Activated CD8-positive, alpha-beta T cell treated with anti-CD3 and anti-CD28 coated beads, Interleukin-2, amount 10 ng/mL, durations not matched to agents 7 days and 5 days (primary cell): ENCODE data around the gene SHMT2. TPM values are rescaled to one million over a fixed set of nuclear protein-coding genes. Genes with fewer than 3 reads are reported as not detected.

ENCODE experiments used
- ATAC-seq: fragments of 150-1000 bp; cut with Tn5 transposase; one replicate; pipeline ENCODE4 v1.10.0; 2021; ENCODE audit warnings: moderate library complexity
- CTCF ChIA-PET: fragments of 350-600 bp; sonication (Branson Sonifier 250); formaldehyde crosslinking; loops from one replicate; lab custom pipeline; 2021; ENCODE audit warnings: antibody characterized with exemption; lab: Charles Lee
- POLR2A ChIA-PET: fragments of 350-600 bp; sonication (Branson Sonifier 250); formaldehyde crosslinking; loops from one replicate; lab custom pipeline; 2021; ENCODE audit warnings: antibody characterized with exemption; lab: Charles Lee
- DNase-seq: peaks from one replicate; pipeline ENCODE4 v3.0.0-alpha.2; 2020
- H3K27ac Mint-ChIP-seq: one replicate; pipeline ENCODE4 v1.8.0; 2021; ENCODE audit warnings: mild to moderate bottlenecking, mixed read lengths
- H3K27me3 Mint-ChIP-seq: one replicate; pipeline ENCODE4 v1.8.0; 2021; ENCODE audit warnings: low read depth, mixed read lengths
- H3K36me3 Mint-ChIP-seq: one replicate; pipeline ENCODE4 v1.8.0; 2021; ENCODE audit warnings: low read depth, mixed read lengths
- H3K4me1 Mint-ChIP-seq: one replicate; pipeline ENCODE4 v1.8.0; 2021; ENCODE audit warnings: low read depth, mixed read lengths
- H3K4me3 Mint-ChIP-seq: one replicate; pipeline ENCODE4 v1.8.0; 2021; ENCODE audit warnings: mild to moderate bottlenecking, mixed read lengths
- H3K9me3 Mint-ChIP-seq: one replicate; pipeline ENCODE4 v1.8.0; 2022; ENCODE audit warnings: mixed read lengths; ENCODE audit not compliant: insufficient read depth
- total RNA-seq, 2 experiments: library from RNA; stranded (reverse); gene quantifications; one replicate each; pipeline ENCODE4 v1.2.3, GENCODE V29; 2021

The SHMT2 gene
- total RNA-seq, 2 experiments from 2014 or later, result 194 to 208 TPM

- H3K9me3 Mint-ChIP-seq, result no peaks in the 10 kb centered on the region
Observed at GRCh38 chr12:57231276-57232021, 1.9 kb downstream of the SHMT2 start.

GRCh38 chr12:57232156-57232756 lies 2.7 kb downstream of the SHMT2 start:
- CTCF ChIA-PET, result interaction anchor here (2.3 to 13.5 kb wide), 3 partner anchors 9 to 18 kb away, joined by 12 to 389 read pairs (median 167); a partner anchor contains a TSS
- no peaks in the 10 kb centered on the region for H3K9me3 Mint-ChIP-seq
- POLR2A ChIA-PET, result interaction anchor here (0.5 kb wide), 1 partner anchor 13 kb away, joined by 3 read pairs; no protein-coding TSS in a partner anchor
- H3K27ac Mint-ChIP-seq, result no peak overlapping the region
- H3K27me3 Mint-ChIP-seq, result peaks cover 11% of the 10 kb centered on the region
- H3K36me3 Mint-ChIP-seq, result peaks cover 64% of the 10 kb centered on the region
- no peak overlapping the region for H3K4me3 Mint-ChIP-seq
- H3K4me1 Mint-ChIP-seq, result peaks cover 66% of the 10 kb centered on the region
- no peak for DNase-seq
- ATAC-seq, result no peak

More at GRCh38 chr12:57231276-57232021, 1.9 kb downstream of the SHMT2 start:
- ChIA-PET POLR2A (no interaction called here), CTCF (interaction anchor here (10.1 to 13.5 kb wide), 2 partner anchors 10 to 17 kb away, joined by 167 to 389 read pairs; a partner anchor contains a TSS)
- DNase-seq (no peak), ATAC-seq (no peak)
- peaks cover 9% of the 10 kb centered on the region for H3K27me3 Mint-ChIP-seq
- H3K36me3 Mint-ChIP-seq, result peaks cover 60% of the 10 kb centered on the region
- no peak overlapping the region for H3K27ac Mint-ChIP-seq
- peaks cover 65% of the 10 kb centered on the region for H3K4me1 Mint-ChIP-seq
- H3K4me3 Mint-ChIP-seq, result peak overlapping the region; percentile 98

- CTCF ChIA-PET, result interaction anchor here (0.6 to 13.5 kb wide), 4 partner anchors 8 to 21 kb away, joined by 3 to 389 read pairs (median 8); a partner anchor contains a TSS
- Mint-ChIP-seq H3K27ac (no peak overlapping the region), H3K27me3 (peaks cover 15% of the 10 kb centered on the region), H3K4me1 (peaks cover 70% of the 10 kb centered on the region), H3K36me3 (peaks cover 64% of the 10 kb centered on the region), H3K9me3 (no peaks in the 10 kb centered on the region), H3K4me3 (no peak overlapping the region)
- POLR2A ChIA-PET, result no interaction called here
- no peak for ATAC-seq
- DNase-seq, result no peak
Observed at GRCh38 chr12:57233357-57234232, 4.1 kb downstream of the SHMT2 start.

- Mint-ChIP-seq H3K4me1 (peaks cover 69% of the 10 kb centered on the region), H3K27ac (no peak overlapping the region), H3K9me3 (no peaks in the 10 kb centered on the region), H3K36me3 (peaks cover 64% of the 10 kb centered on the region), H3K27me3 (peaks cover 19% of the 10 kb centered on the region), H3K4me3 (no peak overlapping the region)
- DNase-seq, result no peak
- ChIA-PET CTCF (interaction anchor here (2.3 to 13.5 kb wide), 2 partner anchors 7 to 20 kb away, joined by 12 to 389 read pairs; a partner anchor contains a TSS), POLR2A (no interaction called here)
- no peak for ATAC-seq
Observed at GRCh38 chr12:57234233-57234570, 4.7 kb downstream of the SHMT2 start.

GRCh38 chr12:57234571-57235016 lies 5.1 kb downstream of the SHMT2 start:
- no peak overlapping the region for H3K27ac Mint-ChIP-seq
- peaks cover 71% of the 10 kb centered on the region for H3K4me1 Mint-ChIP-seq
- POLR2A ChIA-PET, result no interaction called here
- ATAC-seq, result no peak
- H3K9me3 Mint-ChIP-seq, result no peaks in the 10 kb centered on the region
- CTCF ChIA-PET, result interaction anchor here (2.3 to 13.5 kb wide), 2 partner anchors 7 to 20 kb away, joined by 12 to 389 read pairs; a partner anchor contains a TSS
- no peak for DNase-seq
- H3K4me3 Mint-ChIP-seq, result no peak overlapping the region
- H3K36me3 Mint-ChIP-seq, result peaks cover 63% of the 10 kb centered on the region
- peaks cover 19% of the 10 kb centered on the region for H3K27me3 Mint-ChIP-seq

GRCh38 chr12:57235017-57235727 lies 5.7 kb downstream of the SHMT2 start:
- Mint-ChIP-seq H3K36me3 (peaks cover 57% of the 10 kb centered on the region), H3K4me3 (no peak overlapping the region), H3K4me1 (peaks cover 74% of the 10 kb centered on the region), H3K9me3 (no peaks in the 10 kb centered on the region), H3K27me3 (peaks cover 19% of the 10 kb centered on the region), H3K27ac (no peak overlapping the region)
- POLR2A ChIA-PET, result interaction anchor here (1.9 kb wide), 1 partner anchor 8 kb away, joined by 4 read pairs; no protein-coding TSS in a partner anchor
- CTCF ChIA-PET, result interaction anchor here (12.3 kb wide), 1 partner anchor 7 kb away, joined by 389 read pairs; the partner anchor contains the start of gene SHMT2
- no peak for ATAC-seq
- no peak for DNase-seq

GRCh38 chr12:57235728-57236131 lies 6.2 kb downstream of the SHMT2 start:
- H3K4me1 Mint-ChIP-seq, result peaks cover 74% of the 10 kb centered on the region
- no peak for DNase-seq
- ChIA-PET CTCF (interaction anchor here (9.7 to 12.3 kb wide), 2 partner anchors 8 to 22 kb away, joined by 246 to 389 read pairs; partner anchors contain the start of gene SHMT2), POLR2A (interaction anchor here (1.9 kb wide), 1 partner anchor 9 kb away, joined by 4 read pairs; no protein-coding TSS in a partner anchor)
- no peak for ATAC-seq
- peaks cover 24% of the 10 kb centered on the region for H3K27me3 Mint-ChIP-seq
- no peak overlapping the region for H3K4me3 Mint-ChIP-seq
- H3K9me3 Mint-ChIP-seq, result no peaks in the 10 kb centered on the region
- H3K36me3 Mint-ChIP-seq, result peaks cover 52% of the 10 kb centered on the region
- H3K27ac Mint-ChIP-seq, result no peak overlapping the region

GRCh38 chr12:57236201-57236924 lies 6.9 kb downstream of the SHMT2 start:
- H3K9me3 Mint-ChIP-seq, result no peaks in the 10 kb centered on the region
- DNase-seq (no peak), ATAC-seq (no peak)
- H3K27me3 Mint-ChIP-seq, result peaks cover 31% of the 10 kb centered on the region
- H3K4me3 Mint-ChIP-seq, result no peak overlapping the region
- H3K4me1 Mint-ChIP-seq, result peaks cover 74% of the 10 kb centered on the region
- CTCF ChIA-PET, result interaction anchor here (9.7 to 12.3 kb wide), 2 partner anchors 9 to 22 kb away, joined by 246 to 389 read pairs; partner anchors contain the start of gene SHMT2
- POLR2A ChIA-PET, result interaction anchor here (1.9 to 2.0 kb wide), 2 partner anchors 10 to 13 kb away, joined by 4 to 7 read pairs; no protein-coding TSS in a partner anchor
- no peak overlapping the region for H3K27ac Mint-ChIP-seq
- H3K36me3 Mint-ChIP-seq, result peaks cover 45% of the 10 kb centered on the region

- no peaks in the 10 kb centered on the region for H3K9me3 Mint-ChIP-seq
- peak overlapping the region; percentile 6 for H3K4me3 Mint-ChIP-seq
- H3K36me3 Mint-ChIP-seq, result peaks cover 38% of the 10 kb centered on the region
- no peak overlapping the region for H3K27ac Mint-ChIP-seq
- POLR2A ChIA-PET, result interaction anchor here (1.1 to 2.0 kb wide), 3 partner anchors 10 to 14 kb away, joined by 3 to 7 read pairs (median 4); no protein-coding TSS in a partner anchor
- DNase-seq (no peak), ATAC-seq (no peak)
- H3K27me3 Mint-ChIP-seq, result peaks cover 38% of the 10 kb centered on the region
- H3K4me1 Mint-ChIP-seq, result peaks cover 77% of the 10 kb centered on the region
- CTCF ChIA-PET, result interaction anchor here (1.1 to 12.3 kb wide), 3 partner anchors 9 to 229 kb away, joined by 3 to 389 read pairs (median 246); partner anchors contain the start of gene SHMT2
Observed at GRCh38 chr12:57236925-57237595, 7.5 kb downstream of the SHMT2 start.
